ENCODE results near the gene SKAP1. TPM values are rescaled to one million over a fixed set of nuclear protein-coding genes. Genes with fewer than 3 reads are reported as not detected.
A peak's percentile ranks its signal among the peaks of the same experiment; 100 is the strongest.

Gene SKAP1
- total RNA-seq, 3 donors from 2014 or later, result 2.2 to 3.2 (median 2.4) TPM

- TF ChIP-seq, protein P1, sequence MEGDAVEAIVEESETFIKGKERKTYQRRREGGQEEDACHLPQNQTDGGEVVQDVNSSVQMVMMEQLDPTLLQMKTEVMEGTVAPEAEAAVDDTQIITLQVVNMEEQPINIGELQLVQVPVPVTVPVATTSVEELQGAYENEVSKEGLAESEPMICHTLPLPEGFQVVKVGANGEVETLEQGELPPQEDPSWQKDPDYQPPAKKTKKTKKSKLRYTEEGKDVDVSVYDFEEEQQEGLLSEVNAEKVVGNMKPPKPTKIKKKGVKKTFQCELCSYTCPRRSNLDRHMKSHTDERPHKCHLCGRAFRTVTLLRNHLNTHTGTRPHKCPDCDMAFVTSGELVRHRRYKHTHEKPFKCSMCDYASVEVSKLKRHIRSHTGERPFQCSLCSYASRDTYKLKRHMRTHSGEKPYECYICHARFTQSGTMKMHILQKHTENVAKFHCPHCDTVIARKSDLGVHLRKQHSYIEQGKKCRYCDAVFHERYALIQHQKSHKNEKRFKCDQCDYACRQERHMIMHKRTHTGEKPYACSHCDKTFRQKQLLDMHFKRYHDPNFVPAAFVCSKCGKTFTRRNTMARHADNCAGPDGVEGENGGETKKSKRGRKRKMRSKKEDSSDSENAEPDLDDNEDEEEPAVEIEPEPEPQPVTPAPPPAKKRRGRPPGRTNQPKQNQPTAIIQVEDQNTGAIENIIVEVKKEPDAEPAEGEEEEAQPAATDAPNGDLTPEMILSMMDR (IDR thresholded peaks at IDR 0.05), result no peak
- H3K4me1 ChIP-seq (ENCODE audit: low read depth), result peaks cover 8% of the 10 kb centered on the region
- H3K4me3 ChIP-seq, result no peak overlapping the region
- intact Hi-C loops (cut with DNase I, micrococcal nuclease), result no loop called here
- H3K9me3 ChIP-seq, result no peaks in the 10 kb centered on the region
- DNase-seq, result no peak
- no peak for ATAC-seq
- no peaks in the 10 kb centered on the region for H3K36me3 ChIP-seq (ENCODE audit: low read depth)
These were observed 190.9 kb downstream of the SKAP1 start for GRCh38 chr17:48238933-48239602.

- Histone ChIP-seq H3K4me1 (ENCODE audit: low read depth) (no peaks in the 10 kb centered on the region), H3K9me3 (no peaks in the 10 kb centered on the region), H3K4me3 (no peak overlapping the region), H3K36me3 (ENCODE audit: low read depth) (no peaks in the 10 kb centered on the region)
- intact Hi-C loops (cut with DNase I, micrococcal nuclease), result no loop called here
- ATAC-seq, result no peak
- no peak for DNase-seq
- TF ChIP-seq, protein P1 (IDR thresholded peaks at IDR 0.05), result no peak
These were observed 192.6 kb downstream of the SKAP1 start for GRCh38 chr17:48237456-48237855.

DNA sequence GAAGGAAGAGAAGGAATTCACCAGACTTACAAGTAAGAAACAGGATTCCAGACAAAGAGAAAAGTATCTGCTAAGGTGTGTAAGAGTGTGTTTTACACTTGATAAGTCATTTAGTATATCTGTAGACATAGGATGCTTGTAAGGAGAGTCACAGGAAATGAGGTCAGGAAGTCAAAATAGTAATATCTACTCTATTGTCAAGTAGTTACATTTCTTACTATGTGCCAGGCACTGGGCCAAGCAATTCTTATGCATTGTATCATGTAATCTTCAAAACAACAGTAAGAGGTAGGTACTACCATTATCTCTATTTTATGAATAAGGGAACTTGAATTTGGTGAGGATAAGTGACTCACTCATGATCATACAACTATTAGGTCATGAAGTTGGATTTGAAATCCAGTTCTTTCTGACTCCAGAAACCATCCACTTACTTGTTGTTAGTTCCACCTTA is 193.3 kb downstream of the SKAP1 start:
- H3K4me3 ChIP-seq, result no peak overlapping the region
- DNase-seq, result no peak
- ATAC-seq, result no peak
- no peaks in the 10 kb centered on the region for H3K4me1 ChIP-seq (ENCODE audit: low read depth)
- H3K9me3 ChIP-seq, result no peaks in the 10 kb centered on the region
- no peaks in the 10 kb centered on the region for H3K36me3 ChIP-seq (ENCODE audit: low read depth)
- intact Hi-C loops (cut with DNase I, micrococcal nuclease), result no loop called here
- TF ChIP-seq, protein P1 (IDR thresholded peaks at IDR 0.05), result no peak

DNA sequence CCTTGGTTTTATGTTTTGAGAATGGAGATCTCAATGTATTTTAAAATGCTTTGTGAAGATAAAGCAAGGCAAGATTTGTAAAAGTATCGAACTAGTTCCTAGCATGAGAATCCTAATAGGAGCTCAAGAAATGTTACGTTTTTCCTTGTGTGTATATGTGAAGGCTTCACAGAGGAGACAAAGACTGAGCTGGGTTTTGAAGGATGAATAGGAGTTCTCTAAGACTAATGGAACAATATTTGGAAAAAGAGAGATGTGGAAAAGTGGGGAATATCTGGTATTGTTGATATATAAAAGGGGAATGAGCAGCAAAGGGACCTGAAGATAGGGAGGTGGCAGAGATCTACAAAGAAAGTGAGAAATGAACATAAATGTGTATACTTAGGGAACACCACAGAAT is 195.1 kb downstream of the SKAP1 start:
- no peak for ATAC-seq
- Histone ChIP-seq H3K36me3 (ENCODE audit: low read depth) (no peaks in the 10 kb centered on the region), H3K4me3 (no peak overlapping the region), H3K4me1 (ENCODE audit: low read depth) (no peaks in the 10 kb centered on the region), H3K9me3 (no peaks in the 10 kb centered on the region)
- TF ChIP-seq, protein P1 (IDR thresholded peaks at IDR 0.05), result no peak
- no peak for DNase-seq
- intact Hi-C loops (cut with DNase I, micrococcal nuclease), result no loop called here

DNA sequence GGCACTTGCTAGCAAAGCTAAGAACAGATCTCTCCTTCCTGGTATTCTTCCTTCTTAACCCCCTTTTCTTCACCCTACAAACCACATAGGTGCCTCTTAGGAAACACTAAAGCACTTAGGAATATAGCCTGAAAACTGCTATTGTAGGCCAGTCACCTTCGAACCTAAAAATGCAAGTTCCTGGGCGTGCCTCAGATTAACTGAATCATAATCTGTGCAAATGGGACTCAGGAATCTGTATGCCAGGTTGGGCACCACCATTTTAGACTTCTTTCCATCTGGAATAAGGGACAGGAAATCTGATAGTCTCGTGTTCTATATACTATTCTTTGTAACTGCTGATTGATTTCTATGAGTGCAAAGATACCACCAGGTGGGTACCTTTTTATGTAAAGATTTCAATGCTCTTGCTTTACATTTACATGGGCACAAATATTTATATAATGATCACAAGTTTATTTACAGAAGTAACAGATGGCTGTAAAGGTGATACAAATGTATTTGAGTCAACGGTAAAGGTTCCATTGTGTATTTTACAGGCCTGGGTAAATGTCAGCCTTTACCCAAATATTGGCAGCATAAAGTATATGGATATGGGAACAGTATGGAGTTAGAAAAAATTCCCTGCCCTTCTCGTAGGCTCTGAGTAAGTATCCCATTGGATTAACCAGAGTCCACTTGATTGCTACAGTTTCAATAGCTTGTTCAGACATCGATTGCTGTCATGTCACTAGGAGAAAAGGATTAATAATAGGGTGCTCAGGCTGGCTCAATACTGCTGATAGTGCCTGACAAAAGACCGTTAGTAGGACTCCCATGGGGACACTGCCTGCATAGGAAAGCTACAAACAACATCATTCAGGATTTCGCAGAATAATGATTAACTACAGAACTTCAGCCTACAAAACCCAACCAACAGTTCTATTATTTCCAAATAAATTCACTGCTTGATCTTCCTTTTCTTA is 197.7 kb downstream of the SKAP1 start:
- Histone ChIP-seq H3K9me3 (no peaks in the 10 kb centered on the region), H3K4me3 (no peak overlapping the region), H3K4me1 (ENCODE audit: low read depth) (no peaks in the 10 kb centered on the region), H3K36me3 (ENCODE audit: low read depth) (no peaks in the 10 kb centered on the region)
- intact Hi-C loops (cut with DNase I, micrococcal nuclease), result no loop called here
- no peak for DNase-seq
- peak; percentile 64 for ATAC-seq
- TF ChIP-seq, protein P1 (IDR thresholded peaks at IDR 0.05), result no peak

Data from mucosa of descending colon (tissue), 3 donors.